Activated gamma-delta T cell (primary cell): ENCODE measurements around the gene GSTT2.
"Not testable (repeated sequence)": the region's sequence is repeated elsewhere in the genome, so short reads cannot be mapped to it uniquely, and the experiment has no call there.

Experiments
- DNase-seq: peaks from one replicate; lab custom pipeline; 2025; lab: John Stamatoyannopoulos, UW

Gene GSTT2

GRCh38 chr22:23974345-23974744 is 5.6 kb upstream of the GSTT2 start, which contains the start of gene DDT:
DDT (minus strand) TSS chr22:23974441; CDS start chr22:23974414, 27 bp downstream.
- not testable (repeated sequence) for DNase-seq

- not testable (repeated sequence) for DNase-seq
These were observed 5.0 kb upstream of the GSTT2 start for GRCh38 chr22:23974836-23975352.

- DNase-seq, result not testable (repeated sequence)
These were observed 2.6 kb upstream of the GSTT2 start for GRCh38 chr22:23977304-23977703.

- DNase-seq, result not testable (repeated sequence)
These were observed 633 bp downstream of the GSTT2 start for GRCh38 chr22:23980567-23980966.

- no peak for DNase-seq
These were observed 4.5 kb downstream of the GSTT2 start for GRCh38 chr22:23984430-23984829.

GRCh38 chr22:23986089-23986488 is 6.2 kb downstream of the GSTT2 start:
- not testable (repeated sequence) for DNase-seq

GRCh38 chr22:23986538-23987178 is 6.7 kb downstream of the GSTT2 start:
- not testable (repeated sequence) for DNase-seq

GRCh38 chr22:23989583-23990244 is 9.8 kb downstream of the GSTT2 start:
- not testable (repeated sequence) for DNase-seq

- not testable (repeated sequence) for DNase-seq
These were observed 13.1 kb downstream of the GSTT2 start for GRCh38 chr22:23993080-23993479.

- DNase-seq, result not testable (repeated sequence)
These were observed 13.7 kb downstream of the GSTT2 start for GRCh38 chr22:23993581-23994177.

- no peak for DNase-seq
These were observed 17.2 kb downstream of the GSTT2 start for GRCh38 chr22:23997092-23997491.

- DNase-seq, result not testable (repeated sequence)
These were observed 19.8 kb downstream of the GSTT2 start for GRCh38 chr22:23999779-24000178.

GRCh38 chr22:24001314-24001713 is 21.4 kb downstream of the GSTT2 start:
- no peak for DNase-seq

- DNase-seq, result no peak
These were observed 22.3 kb downstream of the GSTT2 start for GRCh38 chr22:24002272-24002671.

- DNase-seq, result no peak
These were observed 22.9 kb downstream of the GSTT2 start for GRCh38 chr22:24002851-24003250.

GRCh38 chr22:24003887-24004286 is 24.0 kb downstream of the GSTT2 start:
- no peak for DNase-seq

- DNase-seq, result no peak
These were observed 25.3 kb downstream of the GSTT2 start, which contains the start of gene GSTT4 for GRCh38 chr22:24005201-24005600. GSTT4 (minus strand) TSS chr22:24005453; CDS start chr22:24005356, 97 bp downstream.

- DNase-seq, result no peak
These were observed 26.4 kb downstream of the GSTT2 start for GRCh38 chr22:24006207-24006913.

- no peak for DNase-seq
These were observed 26.9 kb downstream of the GSTT2 start for GRCh38 chr22:24006914-24007214.

GRCh38 chr22:24007253-24008021 is 27.5 kb downstream of the GSTT2 start:
- no peak for DNase-seq

- DNase-seq, result no peak
These were observed 28.0 kb downstream of the GSTT2 start for GRCh38 chr22:24008022-24008283.
